Measurements from ENCODE around the gene GPR137B. TPM values are rescaled to one million over a fixed set of nuclear protein-coding genes. Genes with fewer than 3 reads are reported as not detected.
A peak's percentile ranks its signal among the peaks of the same experiment; 100 is the strongest.

GPR137B gene
- total and polyA plus RNA-seq, 9 of the 15 experiments (the other 6 are each of a cell fraction or from before 2014, with no cell fraction given) = 0.04 to 1.0 (median 0.62) TPM

DNA sequence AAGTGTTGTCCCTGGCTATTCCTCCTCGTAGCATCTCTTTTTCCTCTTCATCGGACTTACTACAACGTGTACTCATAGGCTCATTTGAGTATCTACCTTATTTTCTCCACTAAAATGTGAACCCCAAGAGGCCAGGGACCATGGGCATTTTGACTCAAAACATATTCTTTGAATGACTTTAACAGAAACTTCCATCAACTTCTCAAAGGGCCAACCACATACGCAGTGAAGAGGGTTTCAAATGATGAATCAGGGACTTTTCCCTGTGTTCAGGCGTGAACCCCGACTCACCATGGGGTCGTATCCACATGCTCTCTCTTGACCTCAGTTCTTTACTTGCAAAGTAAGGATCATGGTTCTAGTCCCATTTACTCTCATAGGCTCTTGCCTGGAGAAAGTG, 20.2 kb upstream of the GPR137B start:
- no peak for TF ChIP-seq KLF13 (tag; IDR thresholded peaks at IDR 0.05; ENCODE audit: borderline replicate concordance, low read depth)
- DNase-seq (ENCODE audit: extremely low read depth in 1 of 4, low spot score in 3 of 4) = no peak

DNA sequence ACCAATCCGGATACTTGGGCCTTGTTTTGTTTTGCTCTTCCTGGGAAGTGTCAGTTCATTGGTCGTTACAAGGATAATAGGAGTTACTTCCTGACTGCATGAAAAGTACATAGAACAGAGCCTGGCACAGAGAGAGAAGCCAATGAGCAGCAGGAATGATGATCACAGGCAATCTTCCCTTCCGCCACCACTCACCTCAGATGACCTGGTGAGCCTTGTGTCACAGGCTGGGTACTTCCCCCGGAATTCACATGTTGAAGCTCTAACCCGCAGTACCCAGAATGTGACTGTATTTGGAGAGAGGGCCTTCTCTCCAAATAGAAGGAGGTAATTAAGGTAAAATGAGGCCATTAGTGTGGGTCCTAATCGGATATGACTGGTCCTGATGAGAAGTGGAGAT, 18.8 kb upstream of the GPR137B start:
- no peak for ATAC-seq
- WGBS (ENCODE audit: insufficient coverage, low coverage, missing lambda C conversion rate) = 10% methylated on average over 6 of the region's 6 CpGs
- in situ Hi-C loops (cut with MboI) (loop anchor here (25.0 kb wide), 2 partner anchors 1264 to 1439 kb away; no protein-coding TSS in a partner anchor), intact Hi-C loops (cut with micrococcal nuclease) (no loop called here)
- Histone ChIP-seq H3K4me1 (replicated peaks in 1 of 2; ENCODE audit: control insufficient read depth in 2 of 2, insufficient read depth in 2 of 2, low read length in 2 of 2) (no peaks in the 10 kb centered on the region; a peak in 2 of 5 replicates), H3K79me2 (ENCODE audit: control insufficient read depth, insufficient read depth, low read length) (no peaks in the 10 kb centered on the region), H3K4me3 (no peak overlapping the region), H4K20me1 (replicated peaks; ENCODE audit: control insufficient read depth, insufficient read depth, low read length) (no peaks in the 10 kb centered on the region), H3K9me1 (ENCODE audit: control insufficient read depth, insufficient read depth, low read length) (no peaks in the 10 kb centered on the region), H3K27me3 (ENCODE audit: control insufficient read depth in 2 of 2, insufficient read depth in 2 of 2, low read length in 2 of 2) (peaks cover 20 to 65% of the 10 kb centered on the region in 2 experiments), H3K36me3 (ENCODE audit: control insufficient read depth, insufficient read depth, low read length) (no peaks in the 10 kb centered on the region), H2AFZ (ENCODE audit: low read depth, low read length) (no peak overlapping the region), H3K4me2 (ENCODE audit: insufficient read depth, low read length) (no peak overlapping the region), H3K27ac (ENCODE audit: extremely low read depth, low read depth, low read length) (no peak overlapping the region), H3K9me3 (replicated peaks; ENCODE audit: control insufficient read depth, insufficient read depth, low read depth, low read length) (no peaks in the 10 kb centered on the region), H3K9ac (ENCODE audit: insufficient read depth in 1 of 2, low read depth in 2 of 2, low read length in 2 of 2) (no peak overlapping the region)
- ChIA-PET CTCF (ENCODE audit: low intra/inter-chr PET ratio) (no interaction called here), POLR2A (interaction anchor here (0.6 kb wide), 1 partner anchor 108 kb away, joined by 5 read pairs; no protein-coding TSS in a partner anchor)
- TF ChIP-seq, protein P1, sequence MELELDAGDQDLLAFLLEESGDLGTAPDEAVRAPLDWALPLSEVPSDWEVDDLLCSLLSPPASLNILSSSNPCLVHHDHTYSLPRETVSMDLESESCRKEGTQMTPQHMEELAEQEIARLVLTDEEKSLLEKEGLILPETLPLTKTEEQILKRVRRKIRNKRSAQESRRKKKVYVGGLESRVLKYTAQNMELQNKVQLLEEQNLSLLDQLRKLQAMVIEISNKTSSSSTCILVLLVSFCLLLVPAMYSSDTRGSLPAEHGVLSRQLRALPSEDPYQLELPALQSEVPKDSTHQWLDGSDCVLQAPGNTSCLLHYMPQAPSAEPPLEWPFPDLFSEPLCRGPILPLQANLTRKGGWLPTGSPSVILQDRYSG (tag; conservative IDR thresholded peaks at IDR 0.05; ENCODE audit: low read depth) = no peak
- TF ChIP-seq ETV1 (tag; conservative IDR thresholded peaks at IDR 0.05; ENCODE audit: low read depth) = peak; percentile 44; the same call in 1 of the 2 replicates
- FAIRE-seq = no peak
- DNase-seq (ENCODE audit: extremely low read depth in 1 of 4, low spot score in 3 of 4) = no peak
- BruUV-seq (replicated peaks) = no TSS peak

More for the DNA sequence above, 20.2 kb upstream of the GPR137B start:
- ATAC-seq (no peak), FAIRE-seq (no peak)
- intact Hi-C loops (cut with micrococcal nuclease) (no loop called here), in situ Hi-C loops (cut with MboI) (loop anchor here (25.0 kb wide), 2 partner anchors 1265 to 1440 kb away; no protein-coding TSS in a partner anchor)
- ChIA-PET POLR2A (no interaction called here), CTCF (ENCODE audit: low intra/inter-chr PET ratio) (interaction anchor here (0.6 kb wide), 1 partner anchor 212 kb away, joined by 4 read pairs; no protein-coding TSS in a partner anchor)
- Histone ChIP-seq H3K9ac (ENCODE audit: insufficient read depth in 1 of 2, low read depth in 2 of 2, low read length in 2 of 2) (no peak overlapping the region), H3K27me3 (ENCODE audit: control insufficient read depth in 2 of 2, insufficient read depth in 2 of 2, low read length in 2 of 2) (peaks cover 20 to 59% of the 10 kb centered on the region in 2 experiments), H3K9me3 (replicated peaks; ENCODE audit: control insufficient read depth, insufficient read depth, low read depth, low read length) (no peaks in the 10 kb centered on the region), H3K4me2 (ENCODE audit: insufficient read depth, low read length) (no peak overlapping the region), H3K4me3 (no peak overlapping the region), H3K4me1 (replicated peaks in 1 of 2; ENCODE audit: control insufficient read depth in 2 of 2, insufficient read depth in 2 of 2, low read length in 2 of 2) (no peaks in the 10 kb centered on the region; a peak in 2 of 5 replicates), H3K9me1 (ENCODE audit: control insufficient read depth, insufficient read depth, low read length) (no peaks in the 10 kb centered on the region), H3K36me3 (ENCODE audit: control insufficient read depth, insufficient read depth, low read length) (no peaks in the 10 kb centered on the region), H2AFZ (ENCODE audit: low read depth, low read length) (no peak overlapping the region), H4K20me1 (replicated peaks; ENCODE audit: control insufficient read depth, insufficient read depth, low read length) (no peaks in the 10 kb centered on the region), H3K79me2 (ENCODE audit: control insufficient read depth, insufficient read depth, low read length) (no peaks in the 10 kb centered on the region), H3K27ac (ENCODE audit: extremely low read depth, low read depth, low read length) (no peak overlapping the region)
- BruUV-seq (replicated peaks) = no TSS peak
- 11% methylated on average over 7 of the region's 7 CpGs for WGBS (ENCODE audit: insufficient coverage, low coverage, missing lambda C conversion rate)

Measured in K562 (cell line).